Measurements from ENCODE around the gene PEMT. TPM values are rescaled to one million over a fixed set of nuclear protein-coding genes. Genes with fewer than 3 reads are reported as not detected.

PEMT gene
- total and polyA plus RNA-seq, 9 of the 15 experiments (the other 6 are each of a cell fraction or from before 2014, with no cell fraction given) = 1.4 to 36.4 (median 13.6) TPM

- TF ChIP-seq E2F4 (CRISPR knock-in tag; IDR thresholded peaks at IDR 0.05; ENCODE audit: low read depth) (0 out of 2 replicates have a peak, but pooled peaks have one; percentile 61), NFATC3 (IDR thresholded peaks at IDR 0.05) (no peak), NFE2L1 (tag; IDR thresholded peaks at IDR 0.05; ENCODE audit: borderline replicate concordance, low read depth) (no peak), UBTF (IDR thresholded peaks at IDR 0.05; ENCODE audit: borderline replicate concordance in 1 of 2, low read depth in 2 of 2, low read length in 2 of 2) (no peak), KDM2B (CRISPR knock-in tag; IDR thresholded peaks at IDR 0.05) (no peak), SAP30 (IDR thresholded peaks at IDR 0.05; ENCODE audit: borderline replicate concordance, insufficient read depth, low read depth, low read length, poor library complexity, severe bottlenecking) (peak; percentile 66), RBM14 (IDR thresholded peaks at IDR 0.05; ENCODE audit: borderline replicate concordance, insufficient read depth, low read depth, low read length) (no peak), NR2F6 (CRISPR knock-in tag; IDR thresholded peaks at IDR 0.05) (no peak), IRF9 (tag; IDR thresholded peaks at IDR 0.05) (no peak), SNAPC5 (CRISPR knock-in tag; IDR thresholded peaks at IDR 0.05) (no peak), POLR3G (IDR thresholded peaks at IDR 0.05; ENCODE audit: extremely low read depth, insufficient read length, insufficient replicate concordance) (no peak), MXI1 (IDR thresholded peaks at IDR 0.05; ENCODE audit: low read depth, low read length) (no peak), ZFP91 (CRISPR knock-in tag; IDR thresholded peaks at IDR 0.05) (no peak), HMGXB4 (CRISPR knock-in tag; IDR thresholded peaks at IDR 0.05) (no peak), NR2C2 (CRISPR knock-in tag; IDR thresholded peaks at IDR 0.05) (peak; percentile 87), NR2C2 (tag; IDR thresholded peaks at IDR 0.05) (peak; percentile 92), BDP1 (IDR thresholded peaks at IDR 0.05; ENCODE audit: insufficient read depth, insufficient read length) (no peak), PYGO2 (tag; IDR thresholded peaks at IDR 0.05) (no peak), SNRNP70 (optimal IDR thresholded peaks at IDR 0.05; ENCODE audit: low read depth, low read length) (no peak), HDGF (IDR thresholded peaks at IDR 0.05) (no peak)
These were observed 114.5 kb downstream of the PEMT start, which contains the start of gene MED9 (continued) for GRCh38 chr17:17476865-17477467.

Data from K562 (cell line).